ENCODE data around the gene LARGE1.

DNA sequence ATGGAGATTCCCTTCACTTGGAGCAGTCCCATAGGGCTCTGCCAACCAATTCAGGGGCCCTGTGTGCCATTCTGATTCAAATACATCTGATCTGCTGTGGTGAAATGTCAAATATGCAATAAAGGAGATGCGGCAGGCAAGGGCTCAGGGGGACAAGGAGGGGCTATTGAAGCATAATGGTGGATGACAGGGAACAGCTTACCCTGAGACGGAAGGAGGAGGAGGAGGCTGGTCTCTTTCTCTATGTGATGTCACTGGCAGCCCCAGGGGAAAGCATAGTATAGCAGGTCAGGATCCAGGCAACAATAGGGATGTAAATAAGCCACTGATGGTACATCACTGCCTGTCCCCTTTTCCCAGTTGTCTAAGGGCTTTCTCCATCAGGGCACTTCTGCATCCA, 511.2 kb downstream of the LARGE1 start:
- no peak for TF ChIP-seq RFX5 (IDR thresholded peaks at IDR 0.05; ENCODE audit: borderline replicate concordance, low read depth, low read length)
- TF ChIP-seq, protein P1, sequence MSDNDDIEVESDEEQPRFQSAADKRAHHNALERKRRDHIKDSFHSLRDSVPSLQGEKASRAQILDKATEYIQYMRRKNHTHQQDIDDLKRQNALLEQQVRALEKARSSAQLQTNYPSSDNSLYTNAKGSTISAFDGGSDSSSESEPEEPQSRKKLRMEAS (IDR thresholded peaks at IDR 0.05), result no peak
- no peak for TF ChIP-seq YY1 (IDR thresholded peaks at IDR 0.05; ENCODE audit: low read depth, low read length)
- TF ChIP-seq POLR2A (IDR thresholded peaks at IDR 0.05; ENCODE audit: control extremely low read depth in 1 of 2, low read depth in 2 of 2, low read length in 2 of 2), result no peak
- no peak for TF ChIP-seq HDAC6 (IDR thresholded peaks at IDR 0.05; ENCODE audit: low read depth, low read length)
- TF ChIP-seq, protein P2, sequence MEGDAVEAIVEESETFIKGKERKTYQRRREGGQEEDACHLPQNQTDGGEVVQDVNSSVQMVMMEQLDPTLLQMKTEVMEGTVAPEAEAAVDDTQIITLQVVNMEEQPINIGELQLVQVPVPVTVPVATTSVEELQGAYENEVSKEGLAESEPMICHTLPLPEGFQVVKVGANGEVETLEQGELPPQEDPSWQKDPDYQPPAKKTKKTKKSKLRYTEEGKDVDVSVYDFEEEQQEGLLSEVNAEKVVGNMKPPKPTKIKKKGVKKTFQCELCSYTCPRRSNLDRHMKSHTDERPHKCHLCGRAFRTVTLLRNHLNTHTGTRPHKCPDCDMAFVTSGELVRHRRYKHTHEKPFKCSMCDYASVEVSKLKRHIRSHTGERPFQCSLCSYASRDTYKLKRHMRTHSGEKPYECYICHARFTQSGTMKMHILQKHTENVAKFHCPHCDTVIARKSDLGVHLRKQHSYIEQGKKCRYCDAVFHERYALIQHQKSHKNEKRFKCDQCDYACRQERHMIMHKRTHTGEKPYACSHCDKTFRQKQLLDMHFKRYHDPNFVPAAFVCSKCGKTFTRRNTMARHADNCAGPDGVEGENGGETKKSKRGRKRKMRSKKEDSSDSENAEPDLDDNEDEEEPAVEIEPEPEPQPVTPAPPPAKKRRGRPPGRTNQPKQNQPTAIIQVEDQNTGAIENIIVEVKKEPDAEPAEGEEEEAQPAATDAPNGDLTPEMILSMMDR (IDR thresholded peaks at IDR 0.05; ENCODE audit: control extremely low read depth in 1 of 3, insufficient read depth in 1 of 3, low read depth in 1 of 3, low read length in 3 of 3), result no peak
- no peak for TF ChIP-seq TAF7 (optimal IDR thresholded peaks at IDR 0.05; ENCODE audit: borderline replicate concordance, low read depth, low read length)
- TF ChIP-seq CHD2 (IDR thresholded peaks at IDR 0.05; ENCODE audit: low read length), result no peak
